Eye (tissue), 1 donor: ENCODE data around the gene JAM3.

ENCODE experiments used
- DNase-seq: peaks from one replicate; pipeline ENCODE4 v3.0.0-alpha.2; 2015

JAM3 gene

DNA sequence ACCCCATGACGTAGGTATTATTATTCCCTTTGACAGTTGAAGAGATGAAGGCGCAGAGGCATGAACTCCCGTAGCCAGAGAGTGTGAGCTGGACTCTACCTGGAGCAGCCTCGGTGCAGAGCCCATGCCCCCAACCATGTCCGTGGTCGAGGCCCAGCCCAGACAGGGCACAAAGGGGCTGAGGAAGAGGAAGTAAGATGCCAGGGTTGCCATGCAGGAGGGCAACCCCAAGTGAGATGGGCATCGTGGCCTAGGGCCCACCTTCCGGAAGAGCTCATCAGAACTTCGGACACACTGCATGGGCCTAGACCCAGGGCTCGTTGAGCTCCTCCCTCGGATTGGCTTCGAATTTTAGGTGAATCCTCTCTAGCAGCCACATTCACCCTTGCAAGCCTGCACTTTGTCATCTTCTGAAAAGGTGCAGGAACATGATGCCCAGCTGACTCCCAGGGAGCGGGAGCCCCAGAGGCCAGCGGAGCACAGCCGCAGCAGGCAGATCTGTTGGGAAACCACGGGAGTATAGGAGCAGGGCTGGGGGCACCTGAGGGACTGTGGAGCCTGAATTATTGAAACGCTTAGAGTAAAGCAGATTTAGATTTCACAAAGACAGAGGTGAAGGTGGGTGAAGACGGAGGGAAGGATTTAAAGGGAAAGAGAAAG, 29.0 kb upstream of the JAM3 start:
- DNase-seq, result no peak

DNA sequence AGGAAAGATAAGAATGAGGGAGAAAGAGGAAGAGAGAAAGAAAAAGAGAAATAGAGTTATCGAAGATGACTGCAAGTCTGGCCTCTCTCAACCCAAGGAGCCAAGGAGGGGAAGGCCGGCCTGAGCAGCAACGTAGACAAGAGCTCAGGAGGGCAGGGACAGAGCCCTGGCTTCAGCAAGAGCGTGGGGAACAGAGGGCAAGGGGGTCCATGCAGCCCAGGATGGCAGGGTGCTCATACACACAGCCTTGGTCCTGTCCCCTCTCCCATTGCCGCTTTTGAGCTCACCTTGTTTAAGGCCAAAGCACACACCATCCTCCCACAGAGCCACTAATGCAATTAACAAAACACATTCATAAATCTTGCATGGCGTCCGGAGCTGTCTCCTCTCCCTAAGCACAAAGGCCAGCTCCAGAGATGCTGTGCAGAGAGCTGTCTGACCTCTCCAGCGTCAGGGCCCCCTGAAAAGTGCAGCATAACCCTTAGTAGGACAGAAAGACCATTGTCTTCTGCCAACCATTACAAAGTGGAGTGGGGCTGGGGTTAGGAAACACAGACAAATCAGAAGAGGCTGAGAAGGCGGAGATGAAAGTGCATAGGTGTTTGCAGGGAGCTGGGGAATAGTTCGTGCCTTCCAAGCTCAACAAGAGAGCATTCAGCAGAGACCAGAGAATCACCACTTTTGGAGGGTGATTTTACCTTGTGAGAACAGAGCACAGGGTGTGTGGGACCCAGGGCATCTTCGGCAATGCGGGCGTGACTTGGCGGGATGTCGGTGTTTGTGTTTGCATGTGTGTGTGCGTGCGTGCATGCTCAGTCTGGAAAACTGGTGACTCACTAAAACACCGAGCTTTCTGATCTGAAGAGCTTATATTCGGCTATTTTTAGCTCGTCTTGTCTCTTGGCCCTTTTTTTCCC, 28.2 kb upstream of the JAM3 start:
- DNase-seq, result peak; percentile 57

DNA sequence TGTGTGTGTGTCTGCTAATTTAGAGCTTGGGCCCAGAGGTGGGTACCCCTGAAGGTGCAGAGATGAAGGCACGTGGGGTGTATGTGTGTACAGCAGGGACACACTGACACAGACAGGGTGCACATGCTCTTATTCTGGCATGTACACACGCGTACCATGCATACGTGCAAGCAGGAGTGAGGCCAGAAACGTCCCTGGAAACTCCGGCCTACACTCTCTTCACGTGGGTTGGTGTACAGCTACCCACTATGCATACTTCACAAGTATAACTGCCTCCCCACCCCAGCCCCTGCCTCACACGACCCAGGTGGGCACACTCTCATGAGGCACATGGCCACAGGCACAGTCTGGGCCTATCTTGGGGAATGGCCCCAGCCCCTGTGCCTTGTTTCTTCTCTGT, 27.5 kb upstream of the JAM3 start:
- no peak for DNase-seq

DNA sequence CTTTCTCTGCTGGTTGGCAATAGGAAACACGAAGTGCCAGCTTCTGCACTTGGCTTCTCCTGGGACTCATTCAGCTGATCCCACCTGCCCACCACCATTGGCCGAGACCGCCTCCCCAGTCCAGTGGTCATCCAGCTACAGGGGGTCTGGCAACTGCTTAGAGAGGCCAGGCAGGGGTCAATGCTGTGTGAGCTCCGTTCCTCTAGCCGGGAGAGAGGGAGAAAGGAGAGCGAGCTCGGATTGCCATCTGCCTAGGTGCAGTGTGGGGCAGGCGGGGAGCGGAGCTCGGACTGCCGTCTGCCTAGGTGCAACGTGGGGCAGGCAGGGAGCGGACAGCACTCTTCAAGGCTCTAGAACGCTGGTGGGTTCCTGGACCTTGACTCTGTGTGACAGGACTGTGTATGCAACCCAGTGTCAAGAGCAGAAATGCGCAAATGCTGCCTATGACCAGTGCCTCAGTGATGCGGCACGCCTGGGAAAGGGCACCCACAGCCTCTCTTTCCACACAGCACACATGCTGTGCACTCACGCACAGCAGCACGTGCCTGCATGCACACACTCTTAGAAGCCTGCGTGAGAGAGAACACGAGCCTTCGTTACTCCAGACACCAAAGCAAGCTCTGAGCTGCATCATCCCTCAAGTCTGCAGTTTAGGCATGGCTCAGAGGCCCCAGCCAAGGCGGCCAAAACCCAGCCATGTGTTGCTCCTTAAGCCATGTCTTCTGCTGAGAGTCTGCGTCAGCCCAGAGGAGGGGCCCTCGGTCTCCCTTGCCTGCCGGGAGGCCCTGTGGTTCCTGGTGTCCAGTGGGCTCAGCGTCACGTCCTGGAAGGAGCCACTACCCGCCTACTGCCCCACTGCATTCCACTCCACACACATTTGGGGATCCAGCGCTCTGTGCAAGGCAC, 26.8 kb upstream of the JAM3 start:
- DNase-seq, result peak; percentile 41

DNA sequence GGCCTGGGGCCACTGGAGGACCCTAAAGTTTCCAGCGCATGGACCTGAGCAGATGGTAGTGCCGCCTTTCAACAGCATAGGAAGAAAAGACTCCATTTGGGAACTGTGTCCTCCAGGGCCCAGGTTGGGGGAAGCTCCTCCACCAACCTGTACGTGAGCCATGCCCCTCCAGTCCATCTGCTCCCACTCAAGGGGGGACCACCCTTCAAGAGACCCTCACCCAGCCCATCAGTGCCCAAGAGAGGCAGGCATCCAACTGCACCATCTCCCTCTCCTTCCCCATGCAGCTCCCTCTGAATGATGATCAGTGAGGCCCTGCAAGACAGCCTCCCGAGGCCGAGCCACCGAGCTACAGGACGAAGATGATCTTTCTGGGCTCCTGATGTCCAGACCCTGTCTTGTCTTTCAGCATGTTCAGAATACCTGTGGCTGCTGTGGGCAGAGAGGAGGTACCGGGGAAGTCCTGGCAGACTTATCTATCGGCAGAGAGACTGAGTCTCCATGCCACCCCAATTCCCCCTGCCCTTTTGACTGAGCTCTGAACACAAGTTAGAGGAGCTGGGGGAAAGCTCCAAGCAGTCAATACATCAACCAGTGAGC, 25.0 kb upstream of the JAM3 start:
- DNase-seq, result no peak

DNA sequence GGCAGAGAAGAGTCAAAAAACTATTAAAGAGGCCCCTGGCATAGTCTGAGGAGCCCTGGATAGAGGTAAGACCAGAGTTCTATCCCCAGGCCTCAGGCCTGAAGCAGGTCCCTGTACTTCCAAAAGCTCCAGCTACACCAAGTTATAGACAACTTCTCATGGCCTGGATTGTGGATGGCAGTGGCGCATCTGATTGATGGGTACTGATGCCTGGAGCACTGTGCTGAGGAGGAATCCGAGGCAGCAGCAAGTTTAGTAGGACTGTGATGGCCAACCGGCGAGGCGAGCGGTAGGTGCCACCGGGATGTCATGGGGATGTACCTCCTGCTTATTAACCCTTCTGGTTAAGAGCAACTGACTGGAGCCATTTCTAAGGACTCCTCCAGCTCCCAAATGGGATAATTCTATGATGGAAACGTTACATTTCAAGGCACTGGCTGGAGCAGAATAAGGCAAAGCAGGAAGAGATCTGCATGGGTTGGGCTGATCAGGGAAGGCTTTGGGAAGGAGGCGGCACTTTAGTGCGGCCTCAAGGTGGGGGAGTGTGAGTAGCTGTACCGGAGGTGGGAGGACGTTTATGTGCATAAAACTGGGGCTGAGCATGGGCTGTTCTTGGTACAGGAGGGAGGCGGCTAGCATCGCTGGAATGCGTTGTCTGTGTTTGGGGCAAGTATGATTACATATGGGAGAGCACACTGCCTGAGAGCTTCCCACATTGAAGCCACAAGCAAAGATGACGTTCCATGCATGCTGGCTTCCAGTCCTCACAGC, 24.2 kb upstream of the JAM3 start:
- no peak for DNase-seq

DNA sequence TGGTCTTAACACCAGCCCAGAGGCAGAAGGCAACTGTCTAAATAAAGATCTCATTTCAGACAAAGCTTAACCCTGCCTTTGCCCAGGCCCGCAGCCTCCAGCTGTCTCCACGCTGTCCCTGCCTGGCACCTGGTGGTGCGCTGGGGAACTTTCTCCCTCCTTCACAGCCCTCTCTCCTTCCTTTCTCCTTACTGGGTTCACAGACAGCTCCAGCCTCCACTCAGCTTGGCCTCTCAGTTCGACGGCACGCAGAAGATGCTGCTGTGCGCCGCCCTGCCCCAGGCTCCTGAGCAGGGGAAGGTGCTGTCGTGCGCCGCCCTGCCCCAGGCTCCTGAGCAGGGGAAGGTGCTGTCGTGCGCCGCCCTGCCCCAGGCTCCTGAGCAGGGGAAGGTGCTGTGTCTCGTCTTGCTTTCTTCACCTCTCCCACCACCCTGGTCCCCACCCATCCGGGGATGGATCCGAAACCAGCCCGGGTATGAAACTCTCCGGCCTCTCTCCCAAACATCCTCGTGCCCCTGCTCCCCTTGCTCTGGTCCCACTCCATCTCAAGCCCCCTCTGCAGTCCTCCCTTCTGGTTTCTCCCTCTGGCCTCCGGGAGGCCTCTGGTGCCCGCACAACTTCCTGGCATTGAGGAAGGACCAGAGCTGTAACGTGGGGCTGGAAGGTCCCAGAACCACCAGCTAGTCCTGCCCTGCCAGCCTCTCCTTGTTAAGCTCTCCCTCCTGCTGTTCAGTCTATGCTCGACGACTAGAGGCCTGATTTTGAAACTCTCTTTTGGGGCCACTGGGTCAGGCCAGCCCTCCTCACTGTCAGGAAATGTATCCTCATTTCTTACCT, 22.9 kb upstream of the JAM3 start:
- peak; percentile 67 for DNase-seq

DNA sequence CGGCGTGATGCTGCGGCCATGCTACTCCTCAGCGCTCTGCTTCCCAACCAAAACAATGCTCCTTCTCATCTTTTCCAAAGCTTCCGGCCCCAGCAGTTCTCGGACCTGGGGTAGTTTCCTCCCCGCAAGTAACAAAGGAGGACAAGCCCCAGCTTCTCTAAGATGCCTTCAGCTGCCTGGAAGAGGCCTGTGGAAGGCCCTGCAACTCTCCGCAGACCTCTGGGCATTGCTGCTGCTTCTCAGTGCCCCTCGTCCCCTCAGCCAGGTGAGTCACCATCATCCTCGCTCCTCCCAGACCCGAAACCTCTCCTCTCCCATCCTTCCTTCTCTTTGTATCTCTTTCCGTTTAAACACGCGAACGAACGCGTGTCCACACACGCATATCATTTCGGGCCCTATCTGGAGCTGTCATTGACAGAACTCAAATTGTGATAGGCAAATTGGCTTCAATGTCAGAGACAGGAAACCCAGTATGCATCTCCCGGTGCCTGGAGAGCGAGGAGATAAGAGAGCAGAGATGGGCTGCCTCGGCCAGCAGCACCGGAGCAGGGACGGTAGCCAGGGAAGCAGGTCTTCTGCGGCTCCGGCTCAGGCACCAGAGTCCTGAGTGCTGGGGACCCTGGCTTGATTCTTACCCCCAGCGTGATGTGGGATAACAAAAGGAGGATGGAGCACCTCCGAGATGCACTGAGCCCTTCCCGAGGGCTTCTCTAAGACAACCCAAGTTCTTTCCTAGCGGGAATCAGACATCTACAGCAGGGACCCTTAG, 22.0 kb upstream of the JAM3 start:
- DNase-seq, result no peak

DNA sequence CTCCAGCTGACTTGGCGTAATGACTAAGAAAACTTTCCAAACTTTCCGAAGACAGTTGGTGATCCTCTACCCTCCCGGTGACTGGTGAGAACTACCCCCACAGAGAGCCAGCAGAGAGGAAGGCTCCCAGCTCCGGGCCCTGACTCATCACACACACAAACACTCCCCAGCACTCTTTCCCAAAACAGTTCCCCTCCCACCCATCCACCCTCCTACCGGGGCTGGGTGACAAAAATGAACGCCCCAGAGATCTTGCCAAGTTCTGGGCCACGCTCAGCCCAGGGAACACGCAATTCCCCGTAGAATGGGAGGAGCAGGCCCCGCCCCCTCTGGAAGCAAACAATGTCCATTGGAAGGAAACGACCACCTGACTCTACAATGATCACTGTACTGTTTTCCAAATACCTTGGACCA, 21.3 kb upstream of the JAM3 start:
- DNase-seq, result no peak

DNA sequence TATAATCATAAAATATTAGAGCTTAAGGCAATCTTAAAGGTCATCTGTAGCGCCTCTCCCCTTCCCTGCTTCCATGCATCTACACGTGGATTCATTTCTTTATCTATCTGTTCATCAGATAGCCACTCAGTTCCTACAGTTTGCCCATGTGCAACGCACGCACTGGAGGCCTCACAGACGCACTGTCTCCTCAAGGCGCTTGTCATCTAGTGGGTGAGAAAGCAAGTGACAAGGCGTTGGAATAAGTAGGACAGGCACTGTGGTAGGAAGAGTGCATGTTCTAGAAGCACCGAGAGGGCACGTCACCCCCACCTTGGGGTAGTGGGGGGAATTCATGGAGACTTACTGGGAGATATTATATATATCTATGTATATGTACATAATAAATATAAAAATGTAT, 20.8 kb upstream of the JAM3 start:
- no peak for DNase-seq

DNA sequence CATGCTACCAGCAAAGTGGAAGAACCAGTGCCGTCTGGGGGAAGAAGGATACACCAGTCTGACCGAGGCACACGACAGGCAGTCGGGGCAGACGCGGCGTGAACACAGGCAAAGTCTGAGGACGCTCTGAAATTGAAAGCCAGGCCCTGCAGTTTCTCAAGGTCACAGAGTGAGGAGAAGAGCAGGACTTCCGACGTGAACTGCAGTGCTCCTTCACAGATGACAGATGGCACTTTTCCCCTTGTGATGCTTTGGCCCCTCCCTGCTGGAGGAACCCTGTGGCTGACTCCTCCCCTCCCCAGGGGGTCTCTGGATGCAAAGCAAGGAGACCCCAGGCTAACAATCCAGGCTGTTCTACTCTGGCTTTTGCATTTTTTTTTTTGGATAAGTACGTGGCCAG, 19.6 kb upstream of the JAM3 start:
- no peak for DNase-seq

DNA sequence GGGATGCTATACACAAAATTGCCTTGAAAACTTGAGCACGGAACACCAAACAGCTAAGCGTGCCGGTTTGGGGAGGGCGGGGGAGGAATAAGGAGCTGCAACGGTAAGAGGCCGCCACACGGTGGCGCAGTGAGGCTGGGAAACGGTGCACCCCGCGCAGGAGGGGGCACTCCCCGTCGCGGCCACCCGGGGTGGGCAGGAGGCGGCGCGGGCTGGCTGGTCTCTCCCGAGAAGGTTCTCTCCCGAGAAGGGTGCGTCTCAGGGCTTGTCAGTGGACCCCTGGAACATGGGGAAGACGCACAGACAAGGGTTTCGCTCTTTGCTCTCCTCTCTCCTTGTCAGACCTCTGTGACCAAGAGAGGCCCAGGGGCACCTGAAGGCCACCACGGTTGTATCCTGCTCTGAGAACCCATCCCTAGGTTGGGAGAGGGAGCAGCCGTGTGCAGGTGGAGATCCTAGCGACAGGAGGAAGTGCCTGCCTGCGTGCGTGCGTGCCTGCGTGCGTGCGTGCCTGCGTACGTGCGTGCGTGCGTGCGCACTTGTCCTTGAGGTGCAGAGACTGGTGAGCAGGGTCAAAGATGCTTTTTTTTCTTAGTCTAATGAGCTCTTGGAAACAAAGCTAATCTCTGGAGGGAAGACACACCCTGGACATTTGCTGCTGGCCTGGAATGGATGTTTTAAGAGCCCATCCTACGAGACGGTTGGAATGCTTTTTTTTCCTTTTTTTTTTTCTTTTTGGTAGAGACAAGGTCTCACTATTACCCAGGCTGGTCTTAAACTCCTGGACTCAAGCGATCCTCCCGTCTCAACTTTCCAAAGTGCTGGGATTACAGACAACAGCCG, 18.1 kb upstream of the JAM3 start:
- DNase-seq, result peak; percentile 87

DNA sequence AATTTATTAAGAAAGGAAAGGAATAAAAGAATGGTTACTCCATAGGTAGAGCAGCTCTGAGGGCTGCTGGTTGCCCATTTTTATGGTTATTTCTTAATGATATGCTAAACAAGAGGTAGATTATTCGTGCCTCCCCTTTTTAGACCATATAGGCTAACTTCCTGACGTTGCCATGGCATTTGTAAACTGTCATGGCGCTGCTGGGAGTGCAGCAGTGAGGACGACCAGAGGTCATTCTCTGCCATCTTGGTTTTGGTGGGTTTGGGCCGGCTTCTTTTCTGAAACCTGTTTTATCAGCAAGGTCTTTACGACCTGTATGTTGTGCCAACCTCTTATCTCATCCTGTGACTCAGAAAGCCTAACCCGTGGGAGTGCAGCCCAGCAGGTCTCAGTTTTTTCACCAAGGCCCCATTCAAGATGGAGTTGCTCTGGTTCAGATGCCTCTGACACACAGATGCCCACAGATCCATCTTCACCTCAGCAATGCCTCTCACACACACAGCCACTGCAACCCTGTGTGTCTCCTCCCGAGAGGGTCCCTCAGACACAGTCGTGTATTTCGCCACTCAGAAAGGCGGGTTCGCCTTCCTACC, 16.4 kb upstream of the JAM3 start:
- no peak for DNase-seq

DNA sequence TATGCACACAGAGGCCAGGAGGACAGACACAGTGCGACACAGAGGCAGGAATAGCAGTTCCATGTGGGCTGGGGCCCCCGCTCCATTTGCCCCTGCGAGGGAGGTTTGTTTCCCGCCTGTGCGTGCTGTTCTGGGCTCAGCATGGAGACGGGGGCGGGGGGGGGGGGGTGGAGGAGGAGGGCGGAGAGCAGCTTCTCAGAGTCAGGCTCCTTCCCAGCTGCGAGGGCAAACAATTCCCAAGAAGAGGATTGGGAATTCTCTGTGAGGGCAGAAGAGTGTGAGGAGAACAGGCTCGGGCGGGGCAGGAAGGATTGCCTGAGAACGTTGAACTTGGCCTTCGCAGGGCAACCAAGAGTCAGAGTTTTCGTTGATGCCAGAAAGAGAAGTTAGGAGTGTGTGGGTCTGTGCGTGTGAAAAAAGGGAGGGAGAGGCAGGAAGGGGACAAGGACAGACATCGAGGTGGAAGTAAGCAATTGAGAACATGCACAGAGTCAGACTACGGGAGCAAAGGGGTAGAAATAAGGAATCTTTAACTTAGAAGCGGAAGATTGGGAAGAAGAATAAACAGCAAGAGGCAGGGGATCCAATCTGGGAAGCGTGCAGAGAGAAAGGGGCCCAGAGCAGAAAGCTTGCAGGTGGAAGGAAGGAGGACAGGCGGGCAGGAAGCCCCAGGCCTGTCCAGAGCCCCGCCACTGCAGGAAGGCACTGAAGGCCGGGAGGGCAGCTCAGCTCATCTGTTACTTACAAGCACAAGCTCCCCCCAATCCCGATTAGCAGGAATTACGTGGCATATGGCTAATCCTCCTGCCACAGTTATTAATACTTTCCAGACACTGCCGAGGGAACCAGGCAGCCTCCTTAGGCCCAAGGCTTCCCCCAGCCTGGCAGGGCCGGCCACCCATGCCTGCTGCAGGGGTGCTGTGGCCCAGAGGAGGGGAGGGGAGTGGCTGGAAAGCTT, 15.6 kb upstream of the JAM3 start:
- DNase-seq, result no peak

DNA sequence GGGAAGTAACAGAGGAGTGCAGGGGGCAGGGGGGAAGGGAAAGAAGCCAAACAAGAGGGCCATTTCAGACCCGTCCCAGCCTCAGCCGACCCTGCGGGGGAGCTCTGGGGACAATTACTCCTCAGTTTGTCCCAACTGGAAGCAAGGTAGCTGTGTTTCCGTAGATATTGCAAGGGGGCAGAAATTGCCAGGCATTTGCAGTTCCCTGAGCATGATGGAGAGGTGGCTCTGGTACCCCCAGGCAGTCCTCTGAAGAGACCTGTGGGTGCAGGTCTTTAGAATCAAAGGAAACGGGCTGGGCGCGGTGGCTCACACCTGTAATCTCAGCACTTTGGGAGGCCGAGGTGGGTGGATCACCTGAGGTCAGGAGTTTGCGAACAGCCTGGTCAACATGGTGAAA, 13.8 kb upstream of the JAM3 start:
- DNase-seq, result no peak

DNA sequence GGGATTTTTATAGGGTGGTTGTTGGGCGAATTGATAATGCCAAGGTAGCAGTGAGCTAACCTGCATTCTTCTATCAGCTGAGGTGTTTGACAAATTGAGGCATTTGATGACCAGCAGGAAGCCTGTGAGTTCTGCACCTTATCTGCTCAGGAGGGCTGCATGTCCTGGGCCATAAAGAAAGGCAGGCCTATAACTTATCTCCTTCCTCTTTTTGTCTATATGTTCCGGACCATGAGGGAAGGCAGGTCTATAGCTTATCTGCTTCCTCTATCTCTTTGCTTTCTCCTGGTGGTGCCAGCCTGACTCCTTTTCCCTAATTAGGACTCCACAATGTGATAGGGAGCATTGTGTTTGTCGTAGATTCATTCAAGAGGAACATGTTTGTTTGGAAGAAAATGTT, 8.6 kb upstream of the JAM3 start:
- no peak for DNase-seq

DNA sequence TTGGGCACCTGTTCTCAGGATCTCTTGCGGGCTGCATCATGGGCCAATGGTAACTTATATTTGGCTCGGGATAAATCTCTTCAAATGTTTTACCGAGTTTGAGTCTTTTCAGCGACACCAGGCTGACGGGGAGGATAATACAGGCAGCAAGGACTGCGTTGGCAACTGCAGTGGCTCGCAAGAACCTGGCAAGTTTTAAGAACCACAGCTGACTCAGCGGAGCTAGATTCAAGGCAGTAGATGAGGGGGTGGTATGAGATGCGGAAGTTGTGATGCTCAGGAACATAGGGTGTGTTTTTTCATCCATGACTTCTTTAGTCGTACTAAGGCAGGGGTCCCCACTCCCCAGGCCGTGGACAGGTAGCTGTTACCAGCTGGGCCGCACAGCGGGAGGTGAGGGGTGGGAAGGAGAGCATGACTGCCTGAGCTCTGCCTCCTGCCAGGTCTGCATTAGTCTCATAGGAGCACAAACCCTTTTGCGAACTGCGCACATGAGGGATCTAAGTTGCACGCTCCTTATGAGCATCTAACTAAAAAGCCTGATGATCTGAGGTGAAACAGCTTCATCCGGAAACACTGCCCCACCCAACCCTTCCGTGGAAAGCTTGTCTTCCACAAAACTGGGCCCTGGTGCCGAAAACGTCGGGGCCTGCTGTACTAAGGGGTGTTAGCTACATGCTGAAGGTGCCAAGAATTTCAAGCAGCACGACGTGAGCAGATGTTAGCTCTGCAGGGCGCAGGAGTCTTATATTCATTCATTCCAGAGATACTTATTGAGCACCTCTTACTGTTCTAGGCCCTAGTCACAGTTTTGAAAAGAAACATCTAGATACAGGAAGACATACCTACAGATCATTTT, 6.4 kb upstream of the JAM3 start:
- DNase-seq, result no peak
